ENCODE data around the gene TMEM198.

Gene TMEM198

GRCh38 chr2:219554350-219554749, 10.5 kb downstream of the TMEM198 start:
- H3K27me3 ChIP-seq (replicated peaks; ENCODE audit: control insufficient read depth, insufficient read depth, low read length, poor library complexity, severe bottlenecking): peaks cover 25% of the 10 kb centered on the region
- no peaks in the 10 kb centered on the region for H3K36me3 ChIP-seq (ENCODE audit: control insufficient read depth, insufficient read depth, low read length)
- H3K9me3 ChIP-seq (ENCODE audit: control insufficient read depth, low read length): no peaks in the 10 kb centered on the region
- no peak for DNase-seq
- no peak overlapping the region for H3K4me3 ChIP-seq (ENCODE audit: insufficient read depth, low read depth, low read length, poor library complexity, severe bottlenecking)
- no peak overlapping the region for H3K27ac ChIP-seq (ENCODE audit: insufficient read depth, low read length, poor library complexity, severe bottlenecking)
- peaks cover 15% of the 10 kb centered on the region for H3K4me1 ChIP-seq (ENCODE audit: control insufficient read depth, insufficient read depth, low read length, poor library complexity, severe bottlenecking)

GRCh38 chr2:219555956-219556355, 12.1 kb downstream of the TMEM198 start:
- Histone ChIP-seq H3K36me3 (ENCODE audit: control insufficient read depth, insufficient read depth, low read length) (no peaks in the 10 kb centered on the region), H3K27me3 (replicated peaks; ENCODE audit: control insufficient read depth, insufficient read depth, low read length, poor library complexity, severe bottlenecking) (peaks cover 25% of the 10 kb centered on the region), H3K4me3 (ENCODE audit: insufficient read depth, low read depth, low read length, poor library complexity, severe bottlenecking) (no peak overlapping the region), H3K4me1 (ENCODE audit: control insufficient read depth, insufficient read depth, low read length, poor library complexity, severe bottlenecking) (peaks cover 15% of the 10 kb centered on the region), H3K27ac (ENCODE audit: insufficient read depth, low read length, poor library complexity, severe bottlenecking) (no peak overlapping the region), H3K9me3 (ENCODE audit: control insufficient read depth, low read length) (no peaks in the 10 kb centered on the region)
- no peak for DNase-seq

- no peak overlapping the region for H3K27ac ChIP-seq (ENCODE audit: insufficient read depth, low read length, poor library complexity, severe bottlenecking)
- DNase-seq: no peak
- peaks cover 25% of the 10 kb centered on the region for H3K27me3 ChIP-seq (replicated peaks; ENCODE audit: control insufficient read depth, insufficient read depth, low read length, poor library complexity, severe bottlenecking)
- no peak overlapping the region for H3K4me3 ChIP-seq (ENCODE audit: insufficient read depth, low read depth, low read length, poor library complexity, severe bottlenecking)
- peaks cover 15% of the 10 kb centered on the region for H3K4me1 ChIP-seq (ENCODE audit: control insufficient read depth, insufficient read depth, low read length, poor library complexity, severe bottlenecking)
- no peaks in the 10 kb centered on the region for H3K9me3 ChIP-seq (ENCODE audit: control insufficient read depth, low read length)
- H3K36me3 ChIP-seq (ENCODE audit: control insufficient read depth, insufficient read depth, low read length): no peaks in the 10 kb centered on the region
Measured at GRCh38 chr2:219556413-219556812, 12.6 kb downstream of the TMEM198 start.

GRCh38 chr2:219557320-219557719, 13.5 kb downstream of the TMEM198 start:
- Histone ChIP-seq H3K27ac (ENCODE audit: insufficient read depth, low read length, poor library complexity, severe bottlenecking) (no peak overlapping the region), H3K4me1 (ENCODE audit: control insufficient read depth, insufficient read depth, low read length, poor library complexity, severe bottlenecking) (peaks cover 7% of the 10 kb centered on the region), H3K36me3 (ENCODE audit: control insufficient read depth, insufficient read depth, low read length) (no peaks in the 10 kb centered on the region), H3K9me3 (ENCODE audit: control insufficient read depth, low read length) (no peaks in the 10 kb centered on the region), H3K4me3 (ENCODE audit: insufficient read depth, low read depth, low read length, poor library complexity, severe bottlenecking) (no peak overlapping the region), H3K27me3 (replicated peaks; ENCODE audit: control insufficient read depth, insufficient read depth, low read length, poor library complexity, severe bottlenecking) (peaks cover 18% of the 10 kb centered on the region)
- DNase-seq: no peak

- DNase-seq: no peak
- Histone ChIP-seq H3K27me3 (replicated peaks; ENCODE audit: control insufficient read depth, insufficient read depth, low read length, poor library complexity, severe bottlenecking) (peaks cover 12% of the 10 kb centered on the region), H3K27ac (ENCODE audit: insufficient read depth, low read length, poor library complexity, severe bottlenecking) (no peak overlapping the region), H3K9me3 (ENCODE audit: control insufficient read depth, low read length) (no peaks in the 10 kb centered on the region), H3K36me3 (ENCODE audit: control insufficient read depth, insufficient read depth, low read length) (no peaks in the 10 kb centered on the region), H3K4me1 (ENCODE audit: control insufficient read depth, insufficient read depth, low read length, poor library complexity, severe bottlenecking) (peaks cover under 1% of the 10 kb centered on the region), H3K4me3 (ENCODE audit: insufficient read depth, low read depth, low read length, poor library complexity, severe bottlenecking) (no peak overlapping the region)
Measured at GRCh38 chr2:219557791-219558785, 14.3 kb downstream of the TMEM198 start.

GRCh38 chr2:219559156-219559915, 15.5 kb downstream of the TMEM198 start:
- H3K4me1 ChIP-seq (ENCODE audit: control insufficient read depth, insufficient read depth, low read length, poor library complexity, severe bottlenecking): no peaks in the 10 kb centered on the region
- H3K27me3 ChIP-seq (replicated peaks; ENCODE audit: control insufficient read depth, insufficient read depth, low read length, poor library complexity, severe bottlenecking): peaks cover 2% of the 10 kb centered on the region
- H3K36me3 ChIP-seq (ENCODE audit: control insufficient read depth, insufficient read depth, low read length): no peaks in the 10 kb centered on the region
- no peak overlapping the region for H3K4me3 ChIP-seq (ENCODE audit: insufficient read depth, low read depth, low read length, poor library complexity, severe bottlenecking)
- H3K27ac ChIP-seq (ENCODE audit: insufficient read depth, low read length, poor library complexity, severe bottlenecking): no peak overlapping the region
- H3K9me3 ChIP-seq (ENCODE audit: control insufficient read depth, low read length): no peaks in the 10 kb centered on the region
- no peak for DNase-seq

- DNase-seq: peak in 1 of 3 donors; percentile 18
Measured at GRCh38 chr2:219560037-219560892, 16.4 kb downstream of the TMEM198 start.

GRCh38 chr2:219560893-219561178, 17.0 kb downstream of the TMEM198 start:
- Histone ChIP-seq H3K9me3 (ENCODE audit: control insufficient read depth, low read length) (no peaks in the 10 kb centered on the region), H3K27ac (ENCODE audit: insufficient read depth, low read length, poor library complexity, severe bottlenecking) (no peak overlapping the region), H3K4me3 (ENCODE audit: insufficient read depth, low read depth, low read length, poor library complexity, severe bottlenecking) (no peak overlapping the region), H3K36me3 (ENCODE audit: control insufficient read depth, insufficient read depth, low read length) (no peaks in the 10 kb centered on the region), H3K4me1 (ENCODE audit: control insufficient read depth, insufficient read depth, low read length, poor library complexity, severe bottlenecking) (no peaks in the 10 kb centered on the region), H3K27me3 (replicated peaks; ENCODE audit: control insufficient read depth, insufficient read depth, low read length, poor library complexity, severe bottlenecking) (peaks cover 2% of the 10 kb centered on the region)
- DNase-seq: no peak

More at GRCh38 chr2:219560037-219560892, 16.4 kb downstream of the TMEM198 start:
- Histone ChIP-seq H3K36me3 (ENCODE audit: control insufficient read depth, insufficient read depth, low read length) (no peaks in the 10 kb centered on the region), H3K27ac (ENCODE audit: insufficient read depth, low read length, poor library complexity, severe bottlenecking) (no peak overlapping the region), H3K4me1 (ENCODE audit: control insufficient read depth, insufficient read depth, low read length, poor library complexity, severe bottlenecking) (no peaks in the 10 kb centered on the region), H3K9me3 (ENCODE audit: control insufficient read depth, low read length) (no peaks in the 10 kb centered on the region), H3K27me3 (replicated peaks; ENCODE audit: control insufficient read depth, insufficient read depth, low read length, poor library complexity, severe bottlenecking) (peaks cover 2% of the 10 kb centered on the region), H3K4me3 (ENCODE audit: insufficient read depth, low read depth, low read length, poor library complexity, severe bottlenecking) (no peak overlapping the region)

GRCh38 chr2:219561179-219562048, 17.6 kb downstream of the TMEM198 start:
- Histone ChIP-seq H3K4me3 (ENCODE audit: insufficient read depth, low read depth, low read length, poor library complexity, severe bottlenecking) (no peak overlapping the region), H3K36me3 (ENCODE audit: control insufficient read depth, insufficient read depth, low read length) (no peaks in the 10 kb centered on the region), H3K9me3 (ENCODE audit: control insufficient read depth, low read length) (no peaks in the 10 kb centered on the region), H3K4me1 (ENCODE audit: control insufficient read depth, insufficient read depth, low read length, poor library complexity, severe bottlenecking) (no peaks in the 10 kb centered on the region), H3K27me3 (replicated peaks; ENCODE audit: control insufficient read depth, insufficient read depth, low read length, poor library complexity, severe bottlenecking) (peaks cover 2% of the 10 kb centered on the region), H3K27ac (ENCODE audit: insufficient read depth, low read length, poor library complexity, severe bottlenecking) (no peak overlapping the region)
- no peak for DNase-seq

Data from effector memory CD4-positive, alpha-beta T cell (primary cell).